Loucy (cell line): ENCODE data around the gene GPC3.
A peak's percentile ranks its signal among the peaks of the same experiment; 100 is the strongest.

Experiments
- H2AFZ ChIP-seq: fragments of 200-600 bp; sonication (generic); 2 replicates; pipeline ENCODE4 v1.6.0; 2016; ENCODE audit warnings: antibody characterized with exemption, mild to moderate bottlenecking, low read length, moderate library complexity
- H3F3A ChIP-seq: fragments of 200-600 bp; 2 replicates; pipeline ENCODE4 v1.6.0; 2016; ENCODE audit warnings: antibody characterized with exemption, low read depth, mild to moderate bottlenecking
- H3K27me3 ChIP-seq: fragments of 200-600 bp; sonication (generic); 2 replicates; pipeline ENCODE4 v1.6.1; 2014; ENCODE audit warnings: low read length, mild to moderate bottlenecking; ENCODE audit not compliant: insufficient read depth, poor library complexity, severe bottlenecking
- H3K36me3 ChIP-seq: fragments of 200-600 bp; sonication (generic); 2 replicates; pipeline ENCODE4 v1.6.1; 2016; ENCODE audit warnings: low read length; ENCODE audit not compliant: insufficient read depth
- H3K4me1 ChIP-seq: fragments of 200-600 bp; sonication (generic); 2 replicates; pipeline ENCODE4 v1.5.1; 2014; ENCODE audit warnings: low read length, mild to moderate bottlenecking; ENCODE audit not compliant: insufficient read depth, poor library complexity, severe bottlenecking
- H3K4me2 ChIP-seq: fragments of 200-600 bp; sonication (generic); 2 replicates; pipeline ENCODE4 v1.6.0; 2014; ENCODE audit warnings: antibody characterized with exemption, low read length, low read depth, mild to moderate bottlenecking; ENCODE audit not compliant: poor library complexity, severe bottlenecking
- H3K4me3 ChIP-seq: fragments of 200-600 bp; sonication (generic); 2 replicates; pipeline ENCODE4 v1.5.1; 2014; ENCODE audit warnings: low read length, mild to moderate bottlenecking, mixed read lengths; ENCODE audit not compliant: poor library complexity, severe bottlenecking
- H3K79me2 ChIP-seq: fragments of 200-600 bp; sonication (generic); 2 replicates; pipeline ENCODE4 v1.6.1; 2014; ENCODE audit warnings: low read length; ENCODE audit not compliant: insufficient read depth
- H3K9ac ChIP-seq: fragments of 200-600 bp; sonication (generic); 2 replicates; pipeline ENCODE4 v1.6.0; 2014; ENCODE audit warnings: mild to moderate bottlenecking, low read depth, low read length, moderate library complexity; ENCODE audit not compliant: poor library complexity, severe bottlenecking
- H3K9me2 ChIP-seq: fragments of 200-600 bp; sonication (generic); replicated peaks from 2 replicates; pipeline ENCODE4 v1.6.1; 2016; ENCODE audit warnings: low read depth, low read length, mixed read lengths
- H3K9me3 ChIP-seq: fragments of 200-600 bp; sonication (generic); 2 replicates; pipeline ENCODE4 v1.6.1; 2014; ENCODE audit warnings: mild to moderate bottlenecking, antibody characterized with exemption, low read length, low read depth; ENCODE audit not compliant: insufficient read depth
- H4K20me1 ChIP-seq: fragments of 200-600 bp; sonication (generic); 2 replicates; pipeline ENCODE4 v1.6.0; 2014; ENCODE audit warnings: antibody characterized with exemption, low read length, mild to moderate bottlenecking; ENCODE audit not compliant: insufficient read depth, poor library complexity, severe bottlenecking
- CTCF ChIP-seq: fragments of 200-600 bp; sonication (generic); conservative IDR thresholded peaks from 2 replicates; pipeline ENCODE4 v1.5.1; 2014; ENCODE audit warnings: mild to moderate bottlenecking, antibody characterized with exemption, low read length
- EZH2phosphoT487 ChIP-seq: fragments of 200-600 bp; IDR thresholded peaks from 2 replicates; pipeline ENCODE4 v1.6.1; 2018; ENCODE audit warnings: antibody characterized with exemption, mild to moderate bottlenecking, moderate library complexity, borderline replicate concordance

The GPC3 gene

GRCh38 chrX:133781174-133781573, 204.2 kb downstream of the GPC3 start:
- Histone ChIP-seq H3K4me1 (no peaks in the 10 kb centered on the region), H3K27me3 (no peaks in the 10 kb centered on the region), H3K4me2 (no peak overlapping the region), H3K9ac (no peak overlapping the region), H3F3A (no peaks in the 10 kb centered on the region), H2AFZ (no peak overlapping the region), H3K4me3 (no peak overlapping the region), H3K36me3 (no peaks in the 10 kb centered on the region), H3K9me2 (no peaks in the 10 kb centered on the region), H3K9me3 (no peaks in the 10 kb centered on the region), H3K79me2 (no peaks in the 10 kb centered on the region), H4K20me1 (no peaks in the 10 kb centered on the region)
- no peak for TF ChIP-seq EZH2phosphoT487
- no peak for TF ChIP-seq CTCF

GRCh38 chrX:133776072-133776471, 209.3 kb downstream of the GPC3 start:
- no peaks in the 10 kb centered on the region for H3F3A ChIP-seq
- H2AFZ ChIP-seq, result no peak overlapping the region
- H3K9me3 ChIP-seq, result no peaks in the 10 kb centered on the region
- H3K4me1 ChIP-seq, result no peaks in the 10 kb centered on the region
- no peaks in the 10 kb centered on the region for H3K79me2 ChIP-seq
- no peak overlapping the region for H3K4me3 ChIP-seq
- TF ChIP-seq CTCF, result peak; percentile 65
- TF ChIP-seq EZH2phosphoT487, result no peak
- H3K9ac ChIP-seq, result no peak overlapping the region
- no peak overlapping the region for H3K4me2 ChIP-seq
- H3K9me2 ChIP-seq, result no peaks in the 10 kb centered on the region
- no peaks in the 10 kb centered on the region for H3K27me3 ChIP-seq
- no peaks in the 10 kb centered on the region for H3K36me3 ChIP-seq
- no peaks in the 10 kb centered on the region for H4K20me1 ChIP-seq

- Histone ChIP-seq H3K9me3 (no peaks in the 10 kb centered on the region), H3K27me3 (no peaks in the 10 kb centered on the region), H3K9ac (no peak overlapping the region), H3K79me2 (no peaks in the 10 kb centered on the region), H3K4me1 (no peaks in the 10 kb centered on the region), H3K36me3 (no peaks in the 10 kb centered on the region), H2AFZ (no peak overlapping the region), H3K4me3 (no peak overlapping the region), H3F3A (no peaks in the 10 kb centered on the region), H4K20me1 (no peaks in the 10 kb centered on the region), H3K9me2 (no peaks in the 10 kb centered on the region), H3K4me2 (no peak overlapping the region)
- no peak for TF ChIP-seq CTCF
- no peak for TF ChIP-seq EZH2phosphoT487
Measured at GRCh38 chrX:133774807-133775206, 210.6 kb downstream of the GPC3 start.
